Measurements from ENCODE around the gene SLC25A13. TPM values are rescaled to one million over a fixed set of nuclear protein-coding genes. Genes with fewer than 3 reads are reported as not detected.

SLC25A13 gene
- total RNA-seq, 1 donor = 19.2 TPM

GRCh38 chr7:96273716-96274115 is 48.2 kb downstream of the SLC25A13 start:
- H3K27ac ChIP-seq (ENCODE audit: low read depth, low read length) = no peak overlapping the region
- DNase-seq (ENCODE audit: insufficient read length, low spot score, missing footprints) = peak; percentile 31
- no peak overlapping the region for H2AFZ ChIP-seq (ENCODE audit: low read length)
- H3K36me3 ChIP-seq (ENCODE audit: insufficient read depth, low read length) = no peaks in the 10 kb centered on the region
- no peaks in the 10 kb centered on the region for H3K27me3 ChIP-seq (ENCODE audit: insufficient read depth, low read length)
- H3K4me3 ChIP-seq (ENCODE audit: insufficient read depth, low read length) = no peak overlapping the region
- H3K4me2 ChIP-seq (ENCODE audit: insufficient read depth, low read length) = no peak overlapping the region
- no peaks in the 10 kb centered on the region for H3K9me3 ChIP-seq (ENCODE audit: low read depth, low read length)
- no peaks in the 10 kb centered on the region for H3K4me1 ChIP-seq (ENCODE audit: insufficient read depth, low read length)
- H4K20me1 ChIP-seq (ENCODE audit: insufficient read depth, low read length) = peaks cover 2% of the 10 kb centered on the region
- H3K79me2 ChIP-seq (ENCODE audit: insufficient read depth, low read length) = peaks cover 12% of the 10 kb centered on the region
- TF ChIP-seq, protein P1, sequence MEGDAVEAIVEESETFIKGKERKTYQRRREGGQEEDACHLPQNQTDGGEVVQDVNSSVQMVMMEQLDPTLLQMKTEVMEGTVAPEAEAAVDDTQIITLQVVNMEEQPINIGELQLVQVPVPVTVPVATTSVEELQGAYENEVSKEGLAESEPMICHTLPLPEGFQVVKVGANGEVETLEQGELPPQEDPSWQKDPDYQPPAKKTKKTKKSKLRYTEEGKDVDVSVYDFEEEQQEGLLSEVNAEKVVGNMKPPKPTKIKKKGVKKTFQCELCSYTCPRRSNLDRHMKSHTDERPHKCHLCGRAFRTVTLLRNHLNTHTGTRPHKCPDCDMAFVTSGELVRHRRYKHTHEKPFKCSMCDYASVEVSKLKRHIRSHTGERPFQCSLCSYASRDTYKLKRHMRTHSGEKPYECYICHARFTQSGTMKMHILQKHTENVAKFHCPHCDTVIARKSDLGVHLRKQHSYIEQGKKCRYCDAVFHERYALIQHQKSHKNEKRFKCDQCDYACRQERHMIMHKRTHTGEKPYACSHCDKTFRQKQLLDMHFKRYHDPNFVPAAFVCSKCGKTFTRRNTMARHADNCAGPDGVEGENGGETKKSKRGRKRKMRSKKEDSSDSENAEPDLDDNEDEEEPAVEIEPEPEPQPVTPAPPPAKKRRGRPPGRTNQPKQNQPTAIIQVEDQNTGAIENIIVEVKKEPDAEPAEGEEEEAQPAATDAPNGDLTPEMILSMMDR (IDR thresholded peaks at IDR 0.05; ENCODE audit: extremely low read depth, low read depth, low read length) = no peak

- H4K20me1 ChIP-seq (ENCODE audit: insufficient read depth, low read length) = peaks cover 2% of the 10 kb centered on the region
- DNase-seq (ENCODE audit: insufficient read length, low spot score, missing footprints) = no peak
- H3K27ac ChIP-seq (ENCODE audit: low read depth, low read length) = no peak overlapping the region
- no peak overlapping the region for H3K4me3 ChIP-seq (ENCODE audit: insufficient read depth, low read length)
- H3K4me1 ChIP-seq (ENCODE audit: insufficient read depth, low read length) = no peaks in the 10 kb centered on the region
- H2AFZ ChIP-seq (ENCODE audit: low read length) = no peak overlapping the region
- H3K27me3 ChIP-seq (ENCODE audit: insufficient read depth, low read length) = no peaks in the 10 kb centered on the region
- H3K36me3 ChIP-seq (ENCODE audit: insufficient read depth, low read length) = no peaks in the 10 kb centered on the region
- H3K9me3 ChIP-seq (ENCODE audit: low read depth, low read length) = no peaks in the 10 kb centered on the region
- no peak overlapping the region for H3K4me2 ChIP-seq (ENCODE audit: insufficient read depth, low read length)
- TF ChIP-seq, protein P1 (IDR thresholded peaks at IDR 0.05; ENCODE audit: extremely low read depth, low read depth, low read length) = no peak
- H3K79me2 ChIP-seq (ENCODE audit: insufficient read depth, low read length) = peaks cover 8% of the 10 kb centered on the region
These were observed 52.5 kb downstream of the SLC25A13 start for GRCh38 chr7:96269246-96269994.

DNA sequence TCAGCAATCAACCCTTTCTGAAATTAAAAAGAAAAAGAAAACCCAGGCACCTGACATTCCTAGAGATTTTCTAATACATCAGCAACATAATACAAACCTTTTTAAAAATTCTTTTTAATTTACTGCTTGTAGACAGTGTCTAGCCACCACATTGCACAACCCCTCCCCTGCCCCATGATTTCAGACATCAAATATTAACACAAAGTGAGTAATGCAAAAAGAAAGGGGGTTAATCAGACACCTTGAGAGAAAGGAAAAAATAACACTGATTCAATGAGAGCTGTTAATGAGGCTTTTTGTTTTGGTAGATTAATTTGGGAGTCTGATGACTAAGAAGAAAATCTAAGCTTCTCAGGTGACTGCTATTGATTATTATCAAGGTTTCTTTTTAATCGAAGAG is 55.3 kb downstream of the SLC25A13 start:
- TF ChIP-seq, protein P1 (IDR thresholded peaks at IDR 0.05; ENCODE audit: extremely low read depth, low read depth, low read length) = no peak
- Histone ChIP-seq H3K27ac (ENCODE audit: low read depth, low read length) (no peak overlapping the region), H3K36me3 (ENCODE audit: insufficient read depth, low read length) (no peaks in the 10 kb centered on the region), H3K4me2 (ENCODE audit: insufficient read depth, low read length) (no peak overlapping the region), H3K79me2 (ENCODE audit: insufficient read depth, low read length) (peaks cover 19% of the 10 kb centered on the region), H2AFZ (ENCODE audit: low read length) (no peak overlapping the region), H3K4me3 (ENCODE audit: insufficient read depth, low read length) (no peak overlapping the region), H4K20me1 (ENCODE audit: insufficient read depth, low read length) (peaks cover 8% of the 10 kb centered on the region), H3K4me1 (ENCODE audit: insufficient read depth, low read length) (no peaks in the 10 kb centered on the region), H3K9me3 (ENCODE audit: low read depth, low read length) (no peaks in the 10 kb centered on the region), H3K27me3 (ENCODE audit: insufficient read depth, low read length) (no peaks in the 10 kb centered on the region)
- DNase-seq (ENCODE audit: insufficient read length, low spot score, missing footprints) = no peak

DNA sequence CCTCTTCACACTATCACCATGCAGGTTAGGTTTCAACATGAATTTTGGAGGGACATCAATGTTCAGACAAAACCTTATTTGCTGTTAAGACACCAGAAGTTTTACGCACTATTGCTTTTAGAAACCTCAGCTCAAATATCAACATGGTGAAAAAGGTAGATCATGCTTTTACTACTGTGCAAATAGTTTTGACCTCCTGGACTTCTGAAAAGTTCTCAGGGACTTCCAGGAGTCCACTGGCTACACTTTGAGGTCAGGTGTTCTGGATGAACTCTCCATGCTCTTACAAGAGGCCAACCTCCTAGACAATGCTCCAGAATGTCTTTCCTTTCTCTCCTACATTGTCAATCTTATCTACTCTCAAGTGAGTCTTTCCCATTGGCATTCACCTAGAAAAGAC is 55.9 kb downstream of the SLC25A13 start:
- Histone ChIP-seq H3K4me1 (ENCODE audit: insufficient read depth, low read length) (no peaks in the 10 kb centered on the region), H3K27ac (ENCODE audit: low read depth, low read length) (no peak overlapping the region), H3K36me3 (ENCODE audit: insufficient read depth, low read length) (no peaks in the 10 kb centered on the region), H3K9me3 (ENCODE audit: low read depth, low read length) (no peaks in the 10 kb centered on the region), H3K79me2 (ENCODE audit: insufficient read depth, low read length) (peaks cover 21% of the 10 kb centered on the region), H3K4me3 (ENCODE audit: insufficient read depth, low read length) (no peak overlapping the region), H3K4me2 (ENCODE audit: insufficient read depth, low read length) (no peak overlapping the region), H4K20me1 (ENCODE audit: insufficient read depth, low read length) (peaks cover 8% of the 10 kb centered on the region), H2AFZ (ENCODE audit: low read length) (no peak overlapping the region), H3K27me3 (ENCODE audit: insufficient read depth, low read length) (no peaks in the 10 kb centered on the region)
- no peak for DNase-seq (ENCODE audit: insufficient read length, low spot score, missing footprints)
- TF ChIP-seq, protein P1 (IDR thresholded peaks at IDR 0.05; ENCODE audit: extremely low read depth, low read depth, low read length) = no peak

Measured in osteoblast (primary cell).